ENCODE data around the gene MTERF4.

The MTERF4 gene

DNA sequence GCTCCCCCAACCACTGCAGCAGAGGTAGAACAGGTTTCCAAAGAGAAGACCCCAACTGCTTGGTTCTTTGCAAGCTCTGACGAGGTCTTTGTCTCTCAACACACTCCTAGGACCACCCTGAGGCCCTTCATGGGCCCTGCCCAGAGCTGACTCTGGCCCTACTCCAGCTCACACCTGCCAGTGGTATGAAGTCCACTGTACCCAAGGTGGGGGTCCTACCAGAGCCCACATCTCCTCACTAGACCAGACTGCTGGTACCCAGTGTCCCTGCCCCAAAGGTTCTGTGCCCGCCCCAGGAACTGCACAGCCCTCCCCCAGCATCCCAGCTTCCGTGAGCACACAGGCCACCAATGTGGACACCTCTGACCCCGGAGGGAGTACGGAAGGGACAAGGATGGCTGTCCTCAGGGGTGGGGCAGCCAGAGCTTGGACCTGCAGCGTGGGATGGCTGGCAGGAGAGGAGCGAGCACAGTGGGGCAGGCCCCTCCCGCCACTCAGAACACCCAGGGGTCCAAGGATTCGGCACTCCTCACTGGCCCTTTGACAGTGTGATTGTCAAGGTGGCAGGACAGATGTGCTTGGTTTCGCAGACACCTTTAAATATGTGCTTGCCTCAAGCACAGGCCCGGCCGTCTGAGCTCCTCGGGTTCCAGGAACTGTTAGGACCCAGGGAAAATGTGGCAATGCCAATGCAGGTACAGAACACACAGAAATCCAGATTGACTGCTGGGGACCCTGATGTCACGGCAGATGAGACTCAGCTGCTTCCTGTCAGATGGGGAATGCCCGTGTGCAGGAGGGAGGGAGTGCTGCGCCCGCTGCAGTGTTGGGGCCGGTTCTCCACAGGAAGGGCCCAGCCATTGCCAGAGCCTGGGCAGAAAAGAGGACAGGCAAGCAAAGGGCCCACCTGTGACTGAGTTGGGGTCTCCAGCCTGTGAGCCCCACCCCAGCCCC is 51.2 kb downstream of the MTERF4 start:
- no peak for DNase-seq (ENCODE audit: low read depth)

DNA sequence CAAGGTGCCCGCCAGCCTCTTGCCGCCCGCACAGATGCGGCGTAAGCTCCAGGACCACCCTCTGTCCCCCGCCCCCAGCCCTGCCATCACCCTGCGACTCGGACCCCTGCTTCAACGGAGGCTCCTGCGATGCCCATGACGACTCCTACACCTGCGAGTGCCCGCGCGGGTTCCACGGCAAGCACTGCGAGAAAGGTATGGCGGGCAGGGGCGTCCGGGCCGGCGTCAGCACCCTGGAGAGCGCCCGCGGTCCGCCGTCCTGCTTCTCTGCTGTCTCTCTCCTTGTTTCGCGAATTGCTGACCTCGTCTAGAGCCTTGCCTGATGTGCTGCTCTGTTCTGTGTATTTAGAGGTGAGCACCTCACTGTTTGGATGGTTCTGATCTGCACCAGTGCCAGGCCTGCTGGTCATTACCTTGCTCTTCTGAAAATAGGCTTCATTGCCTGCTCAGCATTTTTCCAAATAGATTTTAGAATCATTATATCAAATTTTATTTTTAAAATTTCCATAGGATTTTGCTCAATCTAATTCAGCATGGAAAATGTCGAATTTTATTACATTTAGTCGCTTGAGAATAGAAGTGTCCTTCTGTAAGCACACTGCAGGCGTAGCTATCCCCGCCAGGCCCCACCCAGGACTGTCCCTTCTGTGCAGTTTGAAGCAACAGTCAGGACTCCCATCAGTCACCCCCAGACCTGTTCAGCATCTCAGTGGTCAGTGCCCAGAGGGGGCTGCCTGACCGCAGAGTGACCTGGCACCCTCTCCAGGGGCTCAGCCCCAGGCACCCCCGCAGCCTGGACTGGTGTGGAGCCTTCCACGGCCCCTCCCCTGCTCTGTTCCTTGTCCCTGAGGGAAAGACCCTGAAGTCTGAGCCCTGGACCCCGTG is 52.1 kb downstream of the MTERF4 start:
- DNase-seq (ENCODE audit: low read depth): no peak

DNA sequence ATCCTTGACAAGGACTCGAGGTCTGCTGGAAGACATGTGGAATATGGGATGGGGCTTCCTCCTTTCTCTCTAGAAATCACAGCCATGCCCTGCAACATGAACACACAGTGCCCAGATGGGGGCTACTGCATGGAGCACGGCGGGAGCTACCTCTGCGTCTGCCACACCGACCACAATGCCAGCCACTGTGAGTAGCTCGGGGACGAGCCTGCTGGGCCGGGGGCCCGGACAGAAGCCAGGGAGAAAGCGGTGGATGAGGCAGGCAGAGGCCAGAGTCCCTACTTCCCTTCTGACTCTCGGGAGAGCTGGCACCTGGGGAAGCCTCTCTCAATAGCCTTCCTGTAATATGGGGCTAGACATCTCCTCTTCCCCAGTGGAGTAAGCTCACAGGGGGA is 53.1 kb downstream of the MTERF4 start:
- DNase-seq (ENCODE audit: low read depth): no peak

DNA sequence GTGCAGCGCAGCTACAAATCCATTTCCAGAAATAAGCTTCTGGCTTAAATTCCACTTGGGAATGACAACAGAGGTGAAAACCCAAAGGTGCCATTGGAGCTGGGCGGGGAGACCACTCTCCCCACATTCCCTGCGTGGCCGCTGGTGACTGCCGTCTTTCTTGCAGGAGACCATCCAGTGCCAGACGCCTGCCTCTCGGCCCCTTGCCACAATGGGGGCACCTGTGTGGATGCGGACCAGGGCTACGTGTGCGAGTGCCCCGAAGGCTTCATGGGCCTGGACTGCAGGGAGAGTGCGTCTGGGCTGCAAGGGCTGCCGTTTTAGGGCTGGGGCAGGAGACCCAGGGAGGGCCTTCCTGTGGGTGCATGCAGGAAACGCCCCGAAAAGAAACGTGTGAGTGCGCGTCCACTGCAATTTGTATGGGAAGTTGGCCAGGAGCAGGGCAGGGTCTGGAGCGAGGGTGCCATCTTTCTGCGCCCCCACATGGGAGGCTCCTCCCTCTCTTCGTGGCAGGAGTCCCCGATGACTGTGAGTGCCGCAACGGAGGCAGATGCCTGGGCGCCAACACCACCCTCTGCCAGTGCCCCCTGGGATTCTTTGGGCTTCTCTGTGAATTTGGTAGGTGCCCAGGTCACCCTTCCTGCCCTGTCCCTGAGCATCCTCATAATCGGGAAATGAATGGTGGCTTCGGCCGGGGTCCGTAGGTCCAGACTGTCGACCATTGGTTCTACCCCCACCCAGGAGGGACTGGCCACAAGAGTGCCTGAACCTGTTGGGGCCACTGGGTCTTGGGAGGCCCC is 53.7 kb downstream of the MTERF4 start:
- no peak for DNase-seq (ENCODE audit: low read depth)

DNA sequence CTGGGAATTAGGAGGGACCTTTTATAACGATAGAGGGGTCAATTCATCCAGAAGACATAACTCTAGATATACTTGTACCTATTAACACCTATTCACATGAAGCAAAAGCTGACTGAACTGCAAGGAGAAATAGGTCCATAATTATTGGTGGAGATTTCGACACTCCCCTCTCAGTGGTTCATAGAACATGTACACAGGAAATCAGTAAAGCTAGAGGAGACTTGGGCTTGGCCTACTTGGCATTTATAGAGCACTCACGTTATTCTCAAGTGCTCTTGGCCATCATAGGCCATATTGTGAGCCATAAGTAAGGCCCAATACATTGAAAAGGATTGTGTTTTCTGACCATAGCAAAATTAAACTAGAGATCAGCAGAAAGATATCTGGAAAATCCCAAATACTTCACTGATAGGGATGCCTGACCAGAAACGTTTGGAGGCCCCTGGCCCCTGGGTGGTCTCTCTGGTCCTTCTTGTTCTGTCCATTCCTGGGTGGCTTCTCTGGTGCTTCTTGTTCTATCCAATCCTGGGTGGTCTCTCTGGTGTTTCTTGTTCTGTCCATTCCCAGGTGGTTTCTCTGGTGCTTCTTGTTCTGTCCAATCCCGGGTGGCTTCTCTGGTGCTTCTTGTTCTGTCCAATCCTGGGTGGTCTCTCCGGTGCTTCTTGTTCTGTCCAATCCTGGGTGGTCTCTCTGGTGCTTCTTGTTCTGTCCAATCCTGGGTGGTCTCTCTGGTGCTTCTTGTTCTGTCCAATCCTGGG is 54.7 kb downstream of the MTERF4 start:
- no peak for DNase-seq (ENCODE audit: low read depth)

All from CMK (cell line).